CD14-positive monocyte (primary cell): ENCODE data around the gene FAM184A. TPM values are rescaled to one million over a fixed set of nuclear protein-coding genes. Genes with fewer than 3 reads are reported as not detected.

ENCODE experiments used
- DNase-seq, 3 donors: peaks; one replicate each; pipeline ENCODE4 v3.0.0-alpha.2; 2011 to 2022
- H2AFZ ChIP-seq: 2 replicates; pipeline ENCODE4 v1.6.0; 2012; ENCODE audit warnings: mild to moderate bottlenecking, low read depth, low read length, inconsistent platforms; ENCODE audit not compliant: insufficient read depth, poor library complexity, severe bottlenecking
- H3K27ac ChIP-seq, 2 donors: 1 replicate in 1 of 2; 2 replicates in 1 of 2; pipeline ENCODE4 v1.5.1; 2012 to 2013; ENCODE audit warnings: low read length in 2 of 2, control low read depth in 1 of 2, inconsistent platforms in 1 of 2, low read depth in 1 of 2, mild to moderate bottlenecking in 1 of 2
- H3K27me3 ChIP-seq, 2 donors: one replicate each; pipeline versions ENCODE4 v1.6.0 to v1.6.1; 2011 to 2013; ENCODE audit warnings: low read length in 2 of 2; ENCODE audit not compliant: control insufficient read depth in 2 of 2, insufficient read depth in 2 of 2
- H3K36me3 ChIP-seq, 2 donors: replicated peaks in 1 of 2; 1 replicate in 1 of 2; 2 replicates in 1 of 2; pipeline versions ENCODE4 v1.5.1 to v1.6.1; 2012 to 2013; ENCODE audit warnings: low read length in 2 of 2, control low read depth in 1 of 2, inconsistent platforms in 1 of 2, mild to moderate bottlenecking in 1 of 2; ENCODE audit not compliant: insufficient read depth in 2 of 2, control insufficient read depth in 1 of 2
- H3K4me1 ChIP-seq, 2 donors: 1 replicate in 1 of 2; 2 replicates in 1 of 2; pipeline versions ENCODE4 v1.5.1 to v1.6.1; 2012 to 2013; ENCODE audit warnings: low read length in 2 of 2, control low read depth in 1 of 2, inconsistent platforms in 1 of 2, mild to moderate bottlenecking in 1 of 2, moderate library complexity in 1 of 2; ENCODE audit not compliant: insufficient read depth in 2 of 2, control insufficient read depth in 1 of 2
- H3K4me2 ChIP-seq: replicated peaks from 2 replicates; pipeline ENCODE3; 2012; ENCODE audit warnings: low read length, moderate library complexity, mild to moderate bottlenecking; ENCODE audit not compliant: poor library complexity, severe bottlenecking; ENCODE audit errors: extremely low read depth
- H3K4me3 ChIP-seq, 3 experiments: fragments of 200-600 bp in 1 of 3; sonication (generic) in 1 of 3; replicated peaks in 1 of 3; 1 replicate in 2 of 3; 2 replicates in 1 of 3; pipeline ENCODE4 v1.5.1; 2011 to 2013; ENCODE audit warnings: low read length in 3 of 3, mild to moderate bottlenecking in 3 of 3, control low read depth in 2 of 3, low read depth in 2 of 3, inconsistent platforms in 1 of 3, moderate library complexity in 1 of 3
- H3K79me2 ChIP-seq: 2 replicates; pipeline ENCODE4 v1.6.0; 2012; ENCODE audit warnings: mild to moderate bottlenecking, control low read depth, inconsistent platforms, low read length, moderate library complexity; ENCODE audit not compliant: insufficient read depth
- H3K9ac ChIP-seq: 2 replicates; pipeline ENCODE4 v1.6.0; 2017; ENCODE audit warnings: low read length, mild to moderate bottlenecking; ENCODE audit not compliant: insufficient read depth, poor library complexity, severe bottlenecking
- H3K9me3 ChIP-seq, 2 donors: replicated peaks in 1 of 2; 1 replicate in 1 of 2; 2 replicates in 1 of 2; pipeline versions ENCODE4 v1.5.1 to v1.6.1; 2012 to 2013; ENCODE audit warnings: low read length in 2 of 2, control low read depth in 1 of 2; ENCODE audit not compliant: control insufficient read depth in 1 of 2, insufficient read depth in 1 of 2
- H4K20me1 ChIP-seq: 2 replicates; pipeline ENCODE4 v1.6.0; 2012; ENCODE audit warnings: mild to moderate bottlenecking, low read length, control low read depth, moderate library complexity; ENCODE audit not compliant: insufficient read depth
- H3K27ac Mint-ChIP-seq, 7 donors: one replicate each; pipeline ENCODE4 v1.8.0; 2020; ENCODE audit warnings: mild to moderate bottlenecking in 7 of 7, mixed read lengths in 7 of 7, moderate library complexity in 6 of 7, inconsistent platforms in 2 of 7
- H3K27me3 Mint-ChIP-seq, 3 donors: one replicate each; pipeline ENCODE4 v1.8.0; 2021 to 2022; ENCODE audit warnings: low read depth in 3 of 3, mild to moderate bottlenecking in 3 of 3, mixed read lengths in 3 of 3, moderate library complexity in 3 of 3, inconsistent platforms in 1 of 3
- H3K36me3 Mint-ChIP-seq, 2 donors: one replicate each; pipeline ENCODE4 v1.8.0; 2020; ENCODE audit warnings: mixed read lengths in 2 of 2, inconsistent platforms in 1 of 2, mild to moderate bottlenecking in 1 of 2
- H3K4me1 Mint-ChIP-seq: one replicate; pipeline ENCODE4 v1.8.0; 2020; ENCODE audit warnings: mild to moderate bottlenecking, mixed read lengths
- H3K4me3 Mint-ChIP-seq, 2 donors: one replicate each; pipeline ENCODE4 v1.8.0; 2020; ENCODE audit warnings: mild to moderate bottlenecking in 2 of 2, mixed read lengths in 2 of 2, moderate library complexity in 1 of 2
- H3K9me3 Mint-ChIP-seq, 7 donors: one replicate each; pipeline ENCODE4 v1.8.0; 2020 to 2022; ENCODE audit warnings: mixed read lengths in 7 of 7, mild to moderate bottlenecking in 6 of 7, moderate library complexity in 6 of 7, inconsistent platforms in 2 of 7
- WGBS: methylation state at CpG from one replicate; pipeline ENCODE4 v1.1.5; 2013; ENCODE audit warnings: missing lambda C conversion rate; ENCODE audit not compliant: insufficient coverage; 5-methylcytosine and 5-hydroxymethylcytosine counted together
- intact Hi-C, 2 donors: fragments of 100-400 bp; cut with micrococcal nuclease; formaldehyde crosslinking; loops; one replicate each; pipeline versions ENCODE4 v1.15.0 to v1.15.1; 2023
- polyA plus RNA-seq, 3 donors: library from polyadenylated mRNA; depleted of rRNA in 1 of 3; unstranded in 2 of 3; stranded (reverse) in 1 of 3; fragments of 300-500 nt in 2 of 3; fragments of >200 nt in 1 of 3; fragmentation: Illumina TruSeq in 2 of 3; gene quantifications; 1 replicate in 2 of 3; 2 replicates in 1 of 3; pipeline ENCODE4 v1.2.3, GENCODE V29; 2012 to 2021
- TF ChIP-seq, protein P1 (sequence below): fragments of 200-600 bp; IDR thresholded peaks from one replicate; pipeline ENCODE4 v1.8.0; 2022; ENCODE audit warnings: antibody characterized with exemption, mild to moderate bottlenecking

The FAM184A gene
- polyA plus RNA-seq, 3 donors, result not detected

DNA sequence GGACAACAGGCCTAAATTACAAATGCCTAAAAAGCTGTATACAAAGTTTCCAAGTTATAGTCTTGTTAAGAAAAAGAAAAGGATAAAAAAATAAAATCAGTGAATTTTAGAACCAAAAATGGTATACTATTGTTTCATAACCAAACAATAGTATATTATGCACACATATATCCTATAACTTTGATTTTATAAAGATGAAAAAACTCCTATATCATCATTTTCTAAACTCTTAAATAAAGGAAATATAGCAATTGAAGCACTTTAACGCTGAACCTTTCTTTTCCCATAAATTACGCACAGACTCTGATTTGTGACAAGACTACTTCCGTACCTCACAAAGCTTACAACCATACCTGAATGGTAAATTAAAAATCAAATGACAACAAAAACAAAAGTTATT is 107.6 kb downstream of the FAM184A start:
- Histone ChIP-seq H4K20me1 (no peaks in the 10 kb centered on the region), H3K27me3 (no peaks in the 10 kb centered on the region), H3K4me3 (no peak overlapping the region), H3K4me1 (peaks cover 0 to 3% of the 10 kb centered on the region in 2 donors), H3K9me3 (no peaks in the 10 kb centered on the region), H3K79me2 (no peaks in the 10 kb centered on the region), H2AFZ (no peak overlapping the region), H3K4me2 (no peak overlapping the region), H3K27ac (no peak overlapping the region), H3K36me3 (no peaks in the 10 kb centered on the region), H3K9ac (no peak overlapping the region)
- Mint-ChIP-seq H3K36me3 (no peaks in the 10 kb centered on the region), H3K27ac (no peak overlapping the region), H3K4me3 (no peak overlapping the region), H3K27me3 (no peaks in the 10 kb centered on the region), H3K4me1 (peaks cover 3% of the 10 kb centered on the region), H3K9me3 (peaks cover 0 to 4% (median 0%) of the 10 kb centered on the region in 7 donors)
- TF ChIP-seq, protein P1, sequence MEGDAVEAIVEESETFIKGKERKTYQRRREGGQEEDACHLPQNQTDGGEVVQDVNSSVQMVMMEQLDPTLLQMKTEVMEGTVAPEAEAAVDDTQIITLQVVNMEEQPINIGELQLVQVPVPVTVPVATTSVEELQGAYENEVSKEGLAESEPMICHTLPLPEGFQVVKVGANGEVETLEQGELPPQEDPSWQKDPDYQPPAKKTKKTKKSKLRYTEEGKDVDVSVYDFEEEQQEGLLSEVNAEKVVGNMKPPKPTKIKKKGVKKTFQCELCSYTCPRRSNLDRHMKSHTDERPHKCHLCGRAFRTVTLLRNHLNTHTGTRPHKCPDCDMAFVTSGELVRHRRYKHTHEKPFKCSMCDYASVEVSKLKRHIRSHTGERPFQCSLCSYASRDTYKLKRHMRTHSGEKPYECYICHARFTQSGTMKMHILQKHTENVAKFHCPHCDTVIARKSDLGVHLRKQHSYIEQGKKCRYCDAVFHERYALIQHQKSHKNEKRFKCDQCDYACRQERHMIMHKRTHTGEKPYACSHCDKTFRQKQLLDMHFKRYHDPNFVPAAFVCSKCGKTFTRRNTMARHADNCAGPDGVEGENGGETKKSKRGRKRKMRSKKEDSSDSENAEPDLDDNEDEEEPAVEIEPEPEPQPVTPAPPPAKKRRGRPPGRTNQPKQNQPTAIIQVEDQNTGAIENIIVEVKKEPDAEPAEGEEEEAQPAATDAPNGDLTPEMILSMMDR, result no peak
- intact Hi-C loops, result no loop called here
- DNase-seq, result no peak
- WGBS, result no CpG with 5 or more reads among the region's 3 CpGs

DNA sequence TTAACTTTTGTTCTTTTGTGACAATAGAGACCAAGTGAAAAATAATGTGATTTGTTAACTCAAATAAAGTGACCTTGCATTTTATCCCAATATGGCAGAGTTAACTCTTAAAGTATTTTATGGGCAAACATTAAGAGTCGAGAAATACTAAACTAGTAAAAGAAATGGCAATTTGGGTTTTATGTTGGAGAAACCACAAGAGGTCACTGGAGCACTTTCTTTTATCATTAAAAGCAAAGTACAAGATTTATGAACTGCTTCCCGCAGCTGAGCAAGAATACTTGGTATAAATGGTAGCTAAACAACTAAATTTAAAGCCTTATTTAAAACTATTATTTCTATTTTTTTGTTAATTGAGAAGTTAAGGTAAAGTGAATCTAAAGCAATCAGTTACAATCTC is 110.0 kb downstream of the FAM184A start:
- no peak overlapping the region for H3K4me2 ChIP-seq
- Mint-ChIP-seq H3K27ac (no peak overlapping the region), H3K4me3 (no peak overlapping the region), H3K4me1 (peaks cover 3% of the 10 kb centered on the region), H3K9me3 (peaks cover 0 to 4% (median 0%) of the 10 kb centered on the region in 7 donors), H3K36me3 (no peaks in the 10 kb centered on the region), H3K27me3 (peaks cover 0 to 3% (median 0%) of the 10 kb centered on the region in 3 donors)
- no CpG with 5 or more reads among the region's 2 CpGs for WGBS
- H4K20me1 ChIP-seq, result no peaks in the 10 kb centered on the region
- no peak for DNase-seq
- intact Hi-C loops, result loop anchor here (10.0 kb wide), 2 partner anchors 136 to 146 kb away; no protein-coding TSS in a partner anchor
- no peaks in the 10 kb centered on the region for H3K79me2 ChIP-seq
- no peaks in the 10 kb centered on the region for H3K27me3 ChIP-seq
- no peak overlapping the region for H3K27ac ChIP-seq
- H3K4me3 ChIP-seq, result no peak overlapping the region
- no peak overlapping the region for H3K9ac ChIP-seq
- H3K36me3 ChIP-seq, result no peaks in the 10 kb centered on the region
- no peak overlapping the region for H2AFZ ChIP-seq
- TF ChIP-seq, protein P1, result no peak
- H3K9me3 ChIP-seq, result no peaks in the 10 kb centered on the region
- H3K4me1 ChIP-seq, result peaks cover 0 to 3% of the 10 kb centered on the region in 2 donors
